ENCODE results near the gene RPTOR.

The RPTOR gene

GRCh38 chr17:80804466-80804865 is 259.8 kb downstream of the RPTOR start:
- DNase-seq (ENCODE audit: low read depth) = no peak
- no peak for TF ChIP-seq CTCF (IDR thresholded peaks at IDR 0.05; ENCODE audit: control insufficient read depth, extremely low read depth, insufficient read depth)
- H3K4me3 ChIP-seq (ENCODE audit: low read depth, low read length) = no peak overlapping the region

DNA sequence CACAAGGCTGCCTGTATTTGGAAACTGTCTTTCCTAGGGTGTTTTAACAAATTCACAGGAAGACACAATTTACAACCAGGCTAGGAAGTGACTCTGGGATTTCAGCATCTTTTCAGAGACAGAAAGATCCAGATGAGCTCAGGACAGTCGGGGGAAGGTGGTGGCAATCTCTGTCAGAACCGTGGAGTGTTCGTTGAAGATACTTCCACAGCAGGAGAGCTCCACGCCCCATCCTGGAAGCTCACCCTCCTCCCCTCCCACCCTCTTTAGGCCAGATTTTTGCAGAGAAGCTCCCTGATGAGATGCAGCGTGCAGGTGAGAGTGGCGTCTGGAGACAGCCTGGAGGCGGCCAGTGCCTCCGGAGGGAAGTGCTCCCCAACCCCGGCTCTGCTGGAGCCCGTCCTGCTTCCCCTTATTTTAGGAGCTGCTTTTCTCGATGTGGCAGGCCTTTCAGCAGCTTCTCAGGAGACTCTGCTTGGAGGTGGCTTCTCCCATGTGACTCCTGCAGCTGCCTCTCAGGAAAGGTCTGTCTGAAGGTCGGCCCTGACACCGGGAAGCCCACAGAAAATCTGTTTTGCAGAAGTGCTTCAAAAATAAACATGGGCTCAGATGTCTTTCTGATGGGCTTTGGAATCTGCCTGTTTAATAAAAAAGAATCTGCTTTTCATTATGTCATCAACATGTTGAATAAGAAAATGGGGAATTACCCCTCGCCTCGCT is 260.6 kb downstream of the RPTOR start:
- no peak for DNase-seq (ENCODE audit: low read depth)
- H3K4me3 ChIP-seq (ENCODE audit: low read depth, low read length) = no peak overlapping the region
- no peak for TF ChIP-seq CTCF (IDR thresholded peaks at IDR 0.05; ENCODE audit: control insufficient read depth, extremely low read depth, insufficient read depth)

DNA sequence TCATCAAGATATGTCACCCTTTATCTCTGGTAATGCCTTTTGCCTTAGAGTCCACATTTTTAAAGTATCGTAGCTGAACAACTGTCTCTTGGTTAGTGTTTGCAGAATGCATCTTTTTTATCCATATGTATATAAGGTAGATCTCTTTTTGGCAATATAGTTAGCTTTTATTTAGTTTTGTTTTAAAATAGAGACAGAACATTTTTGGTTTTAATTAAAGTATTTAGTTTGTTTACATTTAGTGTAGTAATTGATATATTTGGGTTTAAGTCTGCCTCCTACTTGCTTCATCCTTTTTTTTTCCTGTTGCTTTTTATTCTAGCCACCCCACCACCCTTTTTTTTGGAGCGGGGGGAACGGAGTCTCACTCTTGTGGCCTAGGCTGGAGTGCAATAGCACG is 262.4 kb downstream of the RPTOR start:
- H3K4me3 ChIP-seq (ENCODE audit: low read depth, low read length) = no peak overlapping the region
- no peak for TF ChIP-seq CTCF (IDR thresholded peaks at IDR 0.05; ENCODE audit: control insufficient read depth, extremely low read depth, insufficient read depth)
- DNase-seq (ENCODE audit: low read depth) = no peak

- no peak overlapping the region for H3K4me3 ChIP-seq (ENCODE audit: low read depth, low read length)
- TF ChIP-seq CTCF (IDR thresholded peaks at IDR 0.05; ENCODE audit: control insufficient read depth, extremely low read depth, insufficient read depth) = no peak
- no peak for DNase-seq (ENCODE audit: low read depth)
Observed at GRCh38 chr17:80807882-80808281, 263.2 kb downstream of the RPTOR start.

DNA sequence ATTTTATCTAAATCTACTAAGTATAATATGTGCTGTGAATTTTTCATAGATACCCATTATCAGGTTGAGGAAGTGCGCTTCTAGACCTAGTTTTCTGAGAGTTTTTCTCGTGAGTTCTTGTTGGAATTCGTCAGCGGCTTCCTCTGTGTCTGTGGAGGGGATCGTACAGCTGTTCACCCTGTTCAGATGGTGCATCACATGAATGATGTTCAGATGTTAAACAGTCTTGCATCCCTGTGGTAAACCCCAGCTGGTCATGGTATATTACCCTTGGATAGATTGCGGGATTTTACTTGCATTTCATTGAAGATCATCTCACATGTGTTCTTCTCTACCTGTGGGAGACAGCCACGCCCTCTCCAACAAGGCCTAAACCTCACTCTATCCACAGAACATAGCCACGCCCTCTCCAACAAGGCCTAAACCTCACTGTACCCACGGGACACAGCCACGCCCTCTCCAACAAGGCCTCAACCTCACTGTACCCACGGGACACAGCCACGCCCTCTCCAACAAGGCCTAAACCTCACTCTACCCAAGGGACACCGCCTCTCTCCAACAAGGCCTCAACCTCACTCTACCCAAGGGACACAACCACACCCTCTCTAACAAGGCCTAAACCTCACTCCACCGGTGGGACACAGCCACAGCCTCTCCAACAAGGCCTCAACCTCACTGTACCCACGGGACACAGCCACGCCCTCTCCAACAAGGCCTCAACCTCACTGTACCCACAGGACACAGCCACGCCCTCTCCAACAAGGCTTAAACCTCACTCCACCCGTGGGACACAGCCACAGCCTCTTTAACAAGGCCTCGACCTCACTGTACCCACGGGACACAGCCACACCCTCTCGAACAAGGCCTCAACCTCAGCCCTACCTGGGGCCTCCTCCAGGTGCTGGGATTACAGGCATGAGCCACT is 266.8 kb downstream of the RPTOR start:
- no peak for TF ChIP-seq CTCF (IDR thresholded peaks at IDR 0.05; ENCODE audit: control insufficient read depth, extremely low read depth, insufficient read depth)
- DNase-seq (ENCODE audit: low read depth) = no peak
- no peak overlapping the region for H3K4me3 ChIP-seq (ENCODE audit: low read depth, low read length)

- H3K4me3 ChIP-seq (ENCODE audit: low read depth, low read length) = no peak overlapping the region
- no peak for DNase-seq (ENCODE audit: low read depth)
- TF ChIP-seq CTCF (IDR thresholded peaks at IDR 0.05; ENCODE audit: control insufficient read depth, extremely low read depth, insufficient read depth) = no peak
Observed at GRCh38 chr17:80812362-80813088, 267.9 kb downstream of the RPTOR start.

All from LNCaP clone FGC (cell line).